HG03520 (cell line): ENCODE measurements around the gene IFITM1.
"Not testable (repeated sequence)": the region's sequence is repeated elsewhere in the genome, so short reads cannot be mapped to it uniquely, and the experiment has no call there.

ENCODE experiments used
- ATAC-seq: cut with Tn5 transposase; IDR thresholded peaks from one replicate; pipeline ENCODE4 v1.9.1; 2021; ENCODE audit warnings: mild to moderate bottlenecking, moderate library complexity; ENCODE audit not compliant: unreplicated experiment

The IFITM1 gene

DNA sequence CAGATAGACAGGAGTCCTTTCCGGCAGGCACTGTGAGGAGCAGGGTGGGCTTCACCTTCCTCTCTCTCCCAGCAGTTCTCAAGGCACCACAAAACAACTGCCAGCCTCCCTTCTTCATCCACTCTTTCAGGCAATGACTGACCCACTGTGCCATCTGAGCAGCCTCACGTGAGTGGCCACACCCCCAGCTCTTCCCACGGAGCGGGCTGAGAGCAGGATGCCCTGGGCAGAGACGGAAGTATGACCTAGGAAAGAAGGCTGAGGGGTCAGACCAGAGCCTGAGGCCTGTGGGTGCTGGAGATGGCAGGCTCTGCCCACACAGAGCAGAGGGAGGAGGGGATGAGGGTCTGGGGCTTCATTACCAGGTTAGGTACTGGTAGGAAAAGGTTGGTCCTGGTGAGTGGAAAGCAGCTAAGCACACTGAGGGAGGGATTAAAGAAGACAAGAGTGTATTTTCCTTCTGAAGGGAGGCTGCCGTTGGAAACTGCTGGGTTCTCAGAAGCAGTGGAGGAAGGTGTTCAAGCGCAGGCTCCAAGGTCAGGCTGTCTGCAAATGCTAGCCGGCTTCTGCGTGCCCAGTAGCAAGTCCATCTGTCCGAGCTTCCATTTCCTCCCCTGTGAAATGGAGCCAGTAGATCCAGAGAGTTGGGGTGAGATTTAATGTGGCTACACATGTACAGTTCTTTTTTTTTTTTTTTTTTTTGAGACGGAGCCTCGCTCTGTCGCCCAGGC, 31.0 kb upstream of the IFITM1 start:
- ATAC-seq, result no peak

DNA sequence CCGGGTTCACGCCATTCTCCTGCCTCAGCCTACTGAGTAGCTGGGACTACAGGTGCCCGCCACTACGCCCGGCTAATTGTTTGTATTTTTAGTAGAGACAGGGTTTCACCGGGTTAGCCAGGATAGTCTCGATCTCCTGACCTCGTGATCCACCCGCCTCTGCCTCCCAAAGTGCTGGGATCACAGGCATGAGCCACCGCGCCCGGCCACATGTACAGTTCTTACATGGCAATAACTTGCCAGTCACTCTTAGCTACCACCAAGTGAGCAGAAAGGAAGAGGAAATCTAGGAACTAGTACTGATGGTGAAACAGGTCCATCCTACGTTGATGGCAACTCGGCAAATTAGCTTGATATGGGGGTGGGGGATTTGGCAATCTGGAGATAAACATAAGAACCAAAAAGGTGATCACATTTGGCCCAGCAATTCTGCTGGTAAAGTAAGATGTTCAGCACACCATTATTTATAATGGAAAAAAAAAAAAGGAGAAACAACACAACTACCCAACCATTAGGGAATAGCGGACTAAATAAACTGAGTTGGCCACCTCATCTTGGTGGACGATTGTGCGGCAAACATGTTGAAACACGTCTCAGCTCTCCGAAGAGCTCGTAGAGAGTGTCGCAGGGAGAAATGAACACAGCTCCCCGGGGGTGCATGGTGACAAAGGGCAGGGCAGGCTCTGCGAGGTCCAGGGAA, 30.3 kb upstream of the IFITM1 start:
- no peak for ATAC-seq

DNA sequence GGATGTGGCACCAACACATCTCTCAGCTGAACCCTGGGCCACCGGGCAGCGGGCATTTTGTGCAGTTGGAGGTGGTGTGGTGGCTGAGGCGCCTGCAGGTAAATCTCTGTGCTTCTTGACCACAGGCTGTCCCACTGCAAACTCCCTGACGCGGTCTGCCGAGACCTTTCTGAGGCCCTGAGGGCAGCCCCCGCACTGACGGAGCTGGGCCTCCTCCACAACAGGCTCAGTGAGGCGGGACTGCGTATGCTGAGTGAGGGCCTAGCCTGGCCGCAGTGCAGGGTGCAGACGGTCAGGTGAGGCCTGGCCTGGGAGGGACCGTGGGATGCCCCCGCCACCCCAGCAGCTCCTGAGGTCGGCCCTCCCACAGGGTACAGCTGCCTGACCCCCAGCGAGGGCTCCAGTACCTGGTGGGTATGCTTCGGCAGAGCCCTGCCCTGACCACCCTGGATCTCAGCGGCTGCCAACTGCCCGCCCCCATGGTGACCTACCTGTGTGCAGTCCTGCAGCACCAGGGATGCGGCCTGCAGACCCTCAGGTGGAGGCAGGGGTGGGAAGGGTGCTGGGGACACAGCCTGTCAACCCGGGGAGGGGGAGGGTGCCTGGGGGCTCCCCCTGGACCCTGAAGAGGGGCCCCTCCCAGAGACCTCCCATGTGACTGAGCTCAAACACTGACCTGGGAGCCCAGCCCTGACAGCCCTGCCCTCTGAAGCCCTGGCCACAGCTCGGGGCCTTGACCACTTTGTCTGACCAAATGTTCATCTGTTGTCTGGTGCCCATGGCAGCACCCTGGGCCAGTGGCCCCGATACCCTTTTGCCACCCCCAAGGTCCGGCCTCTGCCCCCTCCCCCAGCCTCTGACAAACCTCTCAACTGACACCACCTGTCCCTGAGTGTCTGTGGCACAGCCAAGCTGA, 29.5 kb upstream of the IFITM1 start:
- ATAC-seq, result no peak

DNA sequence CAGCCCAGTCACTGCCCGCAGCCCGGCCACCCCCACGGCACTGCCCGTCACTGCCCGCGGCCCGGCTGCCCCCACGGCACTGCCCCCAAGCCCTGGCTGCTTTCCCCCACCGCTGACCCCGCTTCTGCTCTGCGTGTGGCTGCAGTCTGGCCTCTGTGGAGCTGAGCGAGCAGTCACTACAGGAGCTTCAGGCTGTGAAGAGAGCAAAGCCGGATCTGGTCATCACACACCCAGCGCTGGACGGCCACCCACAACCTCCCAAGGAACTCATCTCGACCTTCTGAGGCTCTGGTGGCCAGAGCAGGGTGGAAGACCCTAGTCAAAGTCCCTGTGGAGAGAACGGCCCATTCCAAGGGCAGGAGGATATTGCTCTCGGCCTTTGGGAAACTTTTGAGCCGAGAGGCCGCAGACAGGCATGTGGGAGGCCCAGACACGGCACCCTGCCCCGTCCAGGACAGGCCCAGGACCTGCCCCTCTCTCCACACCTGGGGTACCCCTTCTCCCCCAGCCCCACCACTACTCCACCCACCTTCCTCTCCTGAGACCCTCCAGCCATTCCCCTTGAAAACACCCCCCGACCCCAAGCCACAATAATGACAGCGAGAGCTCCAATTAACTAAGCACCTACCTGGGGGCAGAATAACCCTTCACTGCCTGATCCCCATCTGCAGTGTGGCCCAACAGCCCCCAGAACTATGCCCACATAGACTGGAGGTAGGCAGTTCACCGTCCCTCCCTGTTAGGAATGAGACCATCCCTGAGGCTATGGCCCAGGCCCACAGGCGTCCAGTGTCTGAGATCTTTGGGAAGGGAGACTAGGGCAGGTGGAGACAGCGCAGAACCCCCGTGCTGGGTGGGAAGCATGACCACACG, 28.6 kb upstream of the IFITM1 start:
- no peak for ATAC-seq

DNA sequence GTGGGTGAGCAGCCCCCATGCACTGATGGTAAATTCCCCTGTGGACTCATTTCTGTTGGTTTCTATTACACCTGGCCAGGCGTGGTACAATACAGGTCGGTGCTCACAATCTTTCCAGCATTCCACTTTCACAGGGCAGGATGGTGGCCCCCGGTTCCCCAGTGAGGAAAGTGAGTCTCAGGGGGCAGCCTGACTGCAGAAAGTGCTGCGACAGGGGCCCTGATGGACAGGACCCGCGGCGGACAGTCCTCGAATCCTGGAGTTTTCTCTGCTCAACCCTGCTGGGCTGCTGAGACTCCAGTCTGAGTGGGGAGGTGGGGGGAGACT, 28.0 kb upstream of the IFITM1 start:
- ATAC-seq, result no peak

DNA sequence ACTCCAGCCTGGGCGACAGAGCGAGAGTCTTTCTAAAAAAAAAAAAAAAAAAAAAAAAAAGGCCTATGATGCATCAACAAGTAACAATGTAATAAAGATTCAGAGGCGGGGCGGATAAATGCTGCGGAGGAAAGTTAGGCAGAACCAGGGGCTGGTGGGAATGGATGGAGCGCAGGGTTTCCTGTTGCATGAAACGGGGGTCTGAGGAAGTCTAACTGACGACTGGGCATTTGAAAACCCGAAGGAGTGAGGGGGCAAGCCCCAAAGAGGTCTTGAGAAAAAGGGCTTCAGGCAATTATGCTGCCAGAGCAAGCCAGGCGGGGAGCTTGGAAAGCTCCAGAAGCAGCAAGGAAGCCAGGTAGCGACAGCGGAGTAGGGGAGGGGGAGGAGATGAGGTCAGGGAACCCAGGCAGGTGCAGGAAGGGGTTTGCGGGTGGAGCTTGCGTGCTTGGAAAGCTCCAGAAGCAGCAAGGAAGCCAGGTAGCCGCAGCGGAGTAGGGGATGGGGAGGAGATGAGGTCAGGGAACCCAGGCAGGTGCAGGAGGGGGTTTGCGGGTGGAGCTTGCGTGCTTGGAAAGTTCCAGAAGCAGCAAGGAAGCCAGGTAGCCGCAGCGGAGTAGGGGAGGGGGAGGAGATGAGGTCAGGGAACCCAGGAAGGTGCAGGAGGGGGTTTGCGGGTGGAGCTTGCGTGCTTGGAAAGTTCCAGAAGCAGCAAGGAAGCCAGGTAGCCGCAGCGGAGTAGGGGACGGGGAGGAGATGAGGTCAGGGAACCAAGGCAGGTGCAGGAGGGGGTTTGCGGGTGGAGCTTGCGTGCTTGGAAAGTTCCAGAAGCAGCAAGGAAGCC, 26.6 kb upstream of the IFITM1 start:
- not testable (repeated sequence) for ATAC-seq

DNA sequence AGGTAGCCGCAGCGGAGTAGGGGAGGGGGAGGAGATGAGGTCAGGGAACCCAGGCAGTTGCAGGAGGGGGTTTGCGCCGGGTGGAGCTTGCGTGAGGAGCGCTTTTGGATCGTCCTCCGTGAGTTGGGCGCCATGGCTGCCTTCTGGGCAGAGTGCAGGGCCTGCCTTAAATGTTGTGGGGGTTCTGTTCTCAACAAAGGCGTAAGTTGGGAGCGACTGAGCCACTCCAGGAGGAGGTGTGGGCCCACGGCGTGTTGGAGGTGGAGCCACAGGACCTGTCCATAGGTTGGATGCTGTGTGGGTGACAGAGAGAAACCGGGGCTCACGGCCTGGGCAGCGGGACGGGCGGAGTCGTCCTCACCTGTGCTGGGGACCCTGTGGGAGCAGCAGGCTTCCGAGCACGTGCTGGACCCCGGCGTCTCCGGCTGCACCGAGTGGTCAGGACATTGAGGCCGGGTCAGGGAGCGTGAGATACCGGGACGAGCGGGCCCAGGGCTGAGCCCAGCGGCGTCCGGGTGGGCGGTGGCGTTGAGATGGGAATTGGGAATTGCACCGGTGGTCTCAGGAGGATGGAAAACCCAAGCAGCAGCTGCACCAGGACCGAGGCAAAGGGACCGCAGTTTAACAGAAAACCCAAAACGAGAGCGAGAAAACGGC, 25.9 kb upstream of the IFITM1 start:
- no peak for ATAC-seq

DNA sequence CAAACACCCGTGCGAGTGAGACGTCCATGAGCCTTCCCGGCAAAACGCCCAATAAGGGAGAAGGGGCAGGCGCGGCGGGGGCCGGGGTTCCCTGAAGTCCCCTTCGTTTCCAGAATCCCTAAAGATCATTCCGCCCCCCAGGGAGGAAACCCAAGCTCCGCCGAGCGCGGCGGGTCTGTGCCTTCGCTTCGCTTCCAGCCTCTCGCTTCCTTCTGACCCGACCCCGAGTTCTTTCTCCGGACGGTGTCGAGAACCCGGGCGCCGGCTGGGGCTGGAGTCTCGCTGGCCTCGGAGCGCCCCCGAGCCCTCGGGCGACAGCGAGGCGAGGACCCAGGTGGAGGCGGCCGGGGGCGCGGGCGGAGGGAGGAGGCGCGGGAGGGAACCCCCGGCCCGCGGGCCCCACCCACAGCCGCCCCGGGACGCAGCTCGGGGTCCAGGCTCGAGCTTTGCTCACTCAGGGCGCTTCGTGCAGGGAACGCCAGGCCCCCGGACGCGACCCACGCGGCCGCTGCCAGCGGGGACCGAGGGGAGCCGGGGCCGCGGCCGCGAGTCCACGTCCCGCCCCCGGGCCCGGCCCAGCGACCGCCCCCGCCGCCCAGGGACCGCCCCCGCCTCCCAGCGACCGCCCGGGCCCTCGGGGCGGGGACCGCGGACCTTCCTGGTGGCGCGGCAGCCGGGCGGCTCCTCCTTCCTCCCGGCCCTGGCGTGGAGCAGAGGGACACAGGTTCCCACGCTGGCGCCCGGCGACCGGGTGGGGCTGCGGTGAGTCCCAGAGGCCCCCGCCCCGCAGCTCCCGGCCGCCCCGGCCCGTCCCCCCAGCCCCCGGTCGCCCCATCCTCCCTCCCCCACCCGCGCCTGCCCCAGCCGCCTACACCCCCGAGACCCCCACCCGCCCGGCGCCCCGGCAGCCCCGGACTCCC, 25.1 kb upstream of the IFITM1 start, which contains the start of gene PGGHG:
Gene PGGHG, plus strand, starts transcription at position 649 of the 920 bp plus-strand sequence. CDS start 691 bp downstream, outside the sequence.
- ATAC-seq, result no peak

DNA sequence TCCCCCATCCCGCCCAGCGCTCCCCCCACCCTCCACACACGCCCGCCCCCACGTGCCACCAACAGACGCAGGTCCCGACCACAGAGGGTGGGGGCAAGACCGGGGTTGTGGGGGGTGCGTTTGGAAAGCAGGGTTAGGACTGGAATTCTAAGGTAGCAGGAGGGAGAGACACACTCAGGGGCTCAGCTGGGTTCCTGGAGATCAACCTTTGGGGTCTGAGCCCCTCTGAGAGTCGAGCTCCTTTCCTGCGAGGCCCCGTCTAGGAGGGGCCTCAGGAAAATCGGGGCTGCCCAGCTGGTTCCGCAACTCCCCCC, 24.5 kb upstream of the IFITM1 start:
- no peak for ATAC-seq

DNA sequence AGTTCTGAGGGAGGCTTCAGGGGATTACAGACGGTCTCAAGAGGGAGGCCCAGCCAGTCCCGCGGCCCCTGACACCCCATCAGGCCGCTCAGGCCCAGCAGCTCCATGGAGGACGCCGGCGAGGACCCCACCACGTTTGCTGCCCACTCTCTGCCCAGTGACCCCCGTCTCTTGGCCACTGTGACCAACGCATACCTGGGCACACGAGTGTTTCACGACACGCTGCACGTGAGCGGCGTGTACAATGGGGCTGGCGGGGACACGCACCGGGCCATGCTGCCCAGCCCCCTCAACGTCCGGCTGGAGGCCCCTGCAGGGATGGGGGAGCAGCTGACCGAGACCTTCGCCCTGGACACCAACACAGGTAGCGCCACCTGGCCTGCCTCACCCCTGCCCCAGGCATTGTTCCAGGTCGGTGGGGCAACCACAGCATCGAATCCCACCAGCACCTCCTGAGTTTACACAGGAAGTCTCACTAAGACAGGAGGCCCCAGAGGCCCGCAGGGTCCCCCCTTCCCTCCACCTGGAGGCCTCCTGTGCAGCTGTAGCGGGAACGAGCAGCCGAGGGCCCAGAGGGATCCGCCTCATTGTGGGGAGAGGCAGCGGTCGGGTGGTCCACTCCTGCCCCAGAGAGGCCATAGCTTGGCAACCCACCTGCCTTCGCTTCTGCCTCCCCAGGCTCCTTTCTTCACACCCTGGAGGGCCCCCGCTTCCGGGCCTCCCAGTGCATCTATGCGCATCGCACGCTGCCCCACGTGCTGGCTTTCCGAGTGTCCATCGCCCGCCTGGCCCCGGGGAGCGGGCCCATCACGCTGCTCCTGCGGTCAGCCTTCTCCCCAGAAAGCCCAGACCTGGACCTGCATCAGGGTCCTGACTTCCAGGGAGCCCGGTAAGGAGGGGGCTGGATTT, 23.9 kb upstream of the IFITM1 start:
- ATAC-seq, result no peak

DNA sequence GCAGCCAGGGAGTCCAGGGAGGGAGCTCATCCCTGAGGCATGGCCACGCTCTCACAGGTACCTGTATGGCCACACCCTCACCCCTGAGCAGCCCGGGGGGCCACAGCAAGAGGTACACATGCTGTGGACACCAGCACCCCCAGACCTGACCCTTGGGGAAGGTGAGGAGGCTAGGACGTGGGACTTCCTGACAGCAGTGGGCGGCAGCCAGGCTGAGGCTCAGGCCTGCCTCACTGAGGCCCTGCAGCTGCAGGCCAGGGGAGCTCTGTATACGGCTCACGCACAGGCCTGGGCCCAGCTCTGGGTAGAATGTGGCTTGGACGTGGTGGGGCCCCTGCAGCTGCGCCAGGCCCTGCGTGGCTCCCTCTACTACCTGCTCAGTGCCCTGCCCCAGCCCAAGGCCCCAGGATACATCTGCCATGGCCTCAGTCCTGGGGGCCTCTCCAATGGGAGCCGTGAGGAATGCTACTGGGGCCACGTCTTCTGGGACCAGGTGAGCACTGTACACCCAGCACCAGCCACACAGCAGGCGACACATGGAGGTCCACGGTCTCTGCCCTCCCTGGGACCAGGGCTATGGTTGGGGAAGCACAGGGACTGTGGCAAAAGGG, 23.1 kb upstream of the IFITM1 start:
- no peak for ATAC-seq

DNA sequence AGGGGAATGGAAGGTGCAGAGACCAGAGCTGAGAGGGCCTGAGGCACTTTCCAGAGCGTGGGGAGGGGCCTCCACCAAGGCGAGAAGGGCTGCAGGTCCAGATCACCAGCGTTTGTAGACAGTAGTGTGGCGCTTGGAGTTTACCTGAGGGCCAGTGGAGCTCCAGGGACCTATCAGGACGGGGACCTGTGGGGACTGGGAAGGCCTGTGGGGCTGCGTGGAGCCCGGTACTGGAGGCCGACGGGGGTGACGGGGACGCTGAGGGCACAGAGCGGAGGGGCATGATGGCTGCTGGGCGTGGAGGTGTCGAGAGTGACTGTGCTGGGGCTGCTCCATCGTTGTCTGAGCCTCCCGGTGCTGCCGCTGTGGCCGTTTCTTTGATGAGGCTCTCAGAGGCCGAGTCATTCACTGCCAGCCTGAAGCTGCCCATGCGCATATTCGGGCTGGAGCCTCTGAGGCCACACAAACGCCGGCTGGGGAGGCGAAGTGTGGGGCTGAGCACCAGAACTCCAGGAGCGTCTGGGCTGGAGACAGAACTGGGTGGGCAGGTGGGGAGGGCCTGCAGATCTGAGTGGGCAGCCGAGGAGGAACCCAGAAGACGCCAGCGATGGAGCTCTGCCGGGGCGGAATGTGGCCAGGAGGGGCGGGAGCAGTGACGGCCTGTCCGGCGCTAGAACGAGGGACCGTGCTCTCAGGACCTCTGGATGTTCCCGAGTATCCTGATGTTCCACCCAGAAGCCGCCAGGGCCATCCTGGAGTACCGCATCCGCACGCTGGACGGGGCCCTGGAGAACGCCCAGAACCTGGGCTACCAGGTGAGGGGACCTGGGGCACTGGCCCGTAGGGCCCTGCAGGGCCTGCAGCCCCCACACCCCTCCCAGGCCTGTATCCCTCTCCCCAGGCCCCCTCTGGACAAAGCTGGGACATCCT, 22.3 kb upstream of the IFITM1 start:
- no peak for ATAC-seq

DNA sequence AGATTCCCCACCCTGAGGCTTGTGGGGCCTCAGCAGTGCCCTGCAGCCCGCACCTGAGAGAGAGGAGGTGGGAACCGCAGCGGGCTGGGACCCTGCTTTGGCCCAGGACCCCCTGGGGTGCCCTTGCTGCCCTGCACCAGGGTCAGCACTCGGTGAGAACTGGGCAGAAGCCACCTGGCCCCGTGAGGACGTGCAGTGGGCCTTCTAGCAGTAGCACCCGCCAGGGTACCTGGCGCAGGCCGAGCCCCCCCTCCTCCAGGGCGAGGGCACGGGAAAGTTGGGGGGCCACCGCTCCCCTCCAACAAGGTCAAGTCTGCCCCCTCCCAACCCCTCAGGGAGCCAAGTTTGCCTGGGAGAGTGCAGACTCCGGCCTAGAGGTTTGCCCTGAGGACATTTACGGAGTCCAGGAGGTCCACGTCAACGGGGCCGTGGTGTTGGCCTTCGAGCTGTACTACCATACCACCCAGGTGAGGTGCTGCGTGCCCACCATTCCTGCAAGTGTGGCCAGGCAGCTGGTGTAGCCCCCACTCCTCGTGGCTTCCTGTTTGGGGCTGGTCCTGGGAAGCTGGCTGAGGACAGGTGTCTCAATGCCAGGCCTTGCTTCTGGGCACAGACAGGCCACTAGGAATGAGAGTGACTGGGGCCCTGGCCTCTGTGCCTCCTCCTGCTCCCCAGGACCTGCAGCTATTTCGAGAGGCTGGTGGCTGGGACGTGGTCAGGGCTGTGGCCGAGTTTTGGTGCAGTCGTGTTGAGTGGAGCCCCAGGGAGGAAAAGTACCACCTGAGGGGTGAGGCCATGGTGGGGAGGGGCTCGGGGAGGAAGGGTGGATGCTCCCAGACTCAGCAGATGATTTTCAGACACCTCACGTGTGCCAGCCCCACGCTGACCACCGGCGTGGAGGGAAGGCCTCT, 21.4 kb upstream of the IFITM1 start:
- ATAC-seq, result no peak

DNA sequence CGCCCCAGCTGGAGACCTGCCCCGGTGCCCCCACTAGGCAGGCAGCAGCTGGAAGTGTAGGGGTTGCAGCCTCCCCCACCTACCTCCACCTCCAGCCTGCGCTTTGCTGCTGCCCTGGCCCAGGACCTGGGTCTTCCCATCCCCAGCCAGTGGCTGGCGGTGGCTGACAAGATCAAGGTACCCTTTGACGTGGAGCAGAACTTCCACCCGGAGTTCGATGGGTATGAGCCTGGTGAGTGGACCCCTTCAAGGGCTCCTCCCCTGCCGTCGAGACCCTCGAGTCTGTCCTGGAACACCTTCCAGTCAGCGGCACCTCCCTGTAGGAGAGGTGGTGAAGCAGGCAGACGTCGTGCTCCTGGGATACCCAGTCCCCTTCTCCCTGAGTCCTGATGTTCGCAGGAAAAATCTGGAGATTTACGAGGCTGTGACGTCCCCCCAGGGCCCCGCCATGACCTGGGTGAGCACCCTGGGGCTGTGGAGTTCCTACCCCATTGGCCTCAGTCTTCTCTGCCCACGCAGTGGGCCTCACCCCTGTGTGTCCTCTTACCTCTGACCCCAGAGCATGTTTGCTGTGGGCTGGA, 20.5 kb upstream of the IFITM1 start:
- no peak for ATAC-seq
